ENCODE data around the gene CAPN10.

CAPN10 gene

GRCh38 chr2:240644859-240645301, 58.3 kb downstream of the CAPN10 start:
- Histone ChIP-seq H3K4me1 (ENCODE audit: insufficient read depth, low read length) (no peaks in the 10 kb centered on the region), H2AFZ (ENCODE audit: low read depth, low read length) (no peak overlapping the region), H3K27me3 (ENCODE audit: insufficient read depth, low read length, poor library complexity) (peaks cover 9% of the 10 kb centered on the region), H3K9me3 (ENCODE audit: insufficient read depth, low read length, severe bottlenecking) (no peaks in the 10 kb centered on the region), H3K27ac (ENCODE audit: low read length) (no peak overlapping the region), H3K4me2 (ENCODE audit: insufficient read depth, low read length) (no peak overlapping the region), H3K4me3 (ENCODE audit: low read depth in 1 of 2, low read length in 2 of 2) (no peak overlapping the region), H4K20me1 (ENCODE audit: insufficient read depth, low read length) (peaks cover 9% of the 10 kb centered on the region; the same call in 1 of the 2 replicates), H3K79me2 (ENCODE audit: insufficient read depth, low read length) (no peaks in the 10 kb centered on the region), H3K36me3 (ENCODE audit: insufficient read depth, low read length) (no peaks in the 10 kb centered on the region), H3K9ac (ENCODE audit: low read depth, low read length) (no peak overlapping the region)
- ATAC-seq (ENCODE audit: insufficient read depth, low read depth) = no peak
- DNase-seq = no peak
- TF ChIP-seq EZH2 (IDR thresholded peaks at IDR 0.05; ENCODE audit: borderline replicate concordance, low read depth, low read length, severe bottlenecking) = no peak
- no peak for TF ChIP-seq CTCF (IDR thresholded peaks at IDR 0.05; ENCODE audit: borderline replicate concordance, extremely low read depth, low read length, poor library complexity, severe bottlenecking)

GRCh38 chr2:240645346-240645745, 58.8 kb downstream of the CAPN10 start:
- H3K4me2 ChIP-seq (ENCODE audit: insufficient read depth, low read length) = no peak overlapping the region
- no peak overlapping the region for H2AFZ ChIP-seq (ENCODE audit: low read depth, low read length)
- no peaks in the 10 kb centered on the region for H3K79me2 ChIP-seq (ENCODE audit: insufficient read depth, low read length)
- no peak overlapping the region for H3K4me3 ChIP-seq (ENCODE audit: low read depth in 1 of 2, low read length in 2 of 2)
- no peak overlapping the region for H3K9ac ChIP-seq (ENCODE audit: low read depth, low read length)
- H3K36me3 ChIP-seq (ENCODE audit: insufficient read depth, low read length) = no peaks in the 10 kb centered on the region
- H4K20me1 ChIP-seq (ENCODE audit: insufficient read depth, low read length) = peaks cover 9% of the 10 kb centered on the region; the same call in 1 of the 2 replicates
- no peaks in the 10 kb centered on the region for H3K4me1 ChIP-seq (ENCODE audit: insufficient read depth, low read length)
- no peak for DNase-seq
- no peak for ATAC-seq (ENCODE audit: insufficient read depth, low read depth)
- no peak overlapping the region for H3K27ac ChIP-seq (ENCODE audit: low read length)
- no peaks in the 10 kb centered on the region for H3K9me3 ChIP-seq (ENCODE audit: insufficient read depth, low read length, severe bottlenecking)
- peaks cover 13% of the 10 kb centered on the region for H3K27me3 ChIP-seq (ENCODE audit: insufficient read depth, low read length, poor library complexity)
- no peak for TF ChIP-seq CTCF (IDR thresholded peaks at IDR 0.05; ENCODE audit: borderline replicate concordance, extremely low read depth, low read length, poor library complexity, severe bottlenecking)
- no peak for TF ChIP-seq EZH2 (IDR thresholded peaks at IDR 0.05; ENCODE audit: borderline replicate concordance, low read depth, low read length, severe bottlenecking)

- TF ChIP-seq CTCF (IDR thresholded peaks at IDR 0.05; ENCODE audit: borderline replicate concordance, extremely low read depth, low read length, poor library complexity, severe bottlenecking) = no peak
- no peak for TF ChIP-seq EZH2 (IDR thresholded peaks at IDR 0.05; ENCODE audit: borderline replicate concordance, low read depth, low read length, severe bottlenecking)
Observed at GRCh38 chr2:240645801-240646175, 59.3 kb downstream of the CAPN10 start.

More at GRCh38 chr2:240645801-240646175, 59.3 kb downstream of the CAPN10 start:
- ATAC-seq (ENCODE audit: insufficient read depth, low read depth) (no peak), DNase-seq (no peak)
- peaks cover 9% of the 10 kb centered on the region; the same call in 1 of the 2 replicates for H4K20me1 ChIP-seq (ENCODE audit: insufficient read depth, low read length)
- peaks cover 17% of the 10 kb centered on the region for H3K27me3 ChIP-seq (ENCODE audit: insufficient read depth, low read length, poor library complexity)
- no peak overlapping the region for H3K27ac ChIP-seq (ENCODE audit: low read length)
- no peaks in the 10 kb centered on the region for H3K9me3 ChIP-seq (ENCODE audit: insufficient read depth, low read length, severe bottlenecking)
- no peaks in the 10 kb centered on the region for H3K4me1 ChIP-seq (ENCODE audit: insufficient read depth, low read length)
- no peak overlapping the region for H2AFZ ChIP-seq (ENCODE audit: low read depth, low read length)
- no peaks in the 10 kb centered on the region for H3K36me3 ChIP-seq (ENCODE audit: insufficient read depth, low read length)
- H3K9ac ChIP-seq (ENCODE audit: low read depth, low read length) = no peak overlapping the region
- H3K4me3 ChIP-seq (ENCODE audit: low read depth in 1 of 2, low read length in 2 of 2) = no peak overlapping the region
- no peaks in the 10 kb centered on the region for H3K79me2 ChIP-seq (ENCODE audit: insufficient read depth, low read length)
- H3K4me2 ChIP-seq (ENCODE audit: insufficient read depth, low read length) = no peak overlapping the region
